Activated CD8-positive, alpha-beta memory T cell treated with anti-CD3 and anti-CD28 coated beads, Interleukin-2, amount 50 U/mL, for 48 hours (primary cell): ENCODE results near the gene ARF4.
"Not testable (repeated sequence)": the region's sequence is repeated elsewhere in the genome, so short reads cannot be mapped to it uniquely, and the experiment has no call there.

ENCODE experiments used
- DNase-seq: peaks from one replicate; pipeline ENCODE4 v3.0.0-alpha.2; 2020

ARF4 gene

DNA sequence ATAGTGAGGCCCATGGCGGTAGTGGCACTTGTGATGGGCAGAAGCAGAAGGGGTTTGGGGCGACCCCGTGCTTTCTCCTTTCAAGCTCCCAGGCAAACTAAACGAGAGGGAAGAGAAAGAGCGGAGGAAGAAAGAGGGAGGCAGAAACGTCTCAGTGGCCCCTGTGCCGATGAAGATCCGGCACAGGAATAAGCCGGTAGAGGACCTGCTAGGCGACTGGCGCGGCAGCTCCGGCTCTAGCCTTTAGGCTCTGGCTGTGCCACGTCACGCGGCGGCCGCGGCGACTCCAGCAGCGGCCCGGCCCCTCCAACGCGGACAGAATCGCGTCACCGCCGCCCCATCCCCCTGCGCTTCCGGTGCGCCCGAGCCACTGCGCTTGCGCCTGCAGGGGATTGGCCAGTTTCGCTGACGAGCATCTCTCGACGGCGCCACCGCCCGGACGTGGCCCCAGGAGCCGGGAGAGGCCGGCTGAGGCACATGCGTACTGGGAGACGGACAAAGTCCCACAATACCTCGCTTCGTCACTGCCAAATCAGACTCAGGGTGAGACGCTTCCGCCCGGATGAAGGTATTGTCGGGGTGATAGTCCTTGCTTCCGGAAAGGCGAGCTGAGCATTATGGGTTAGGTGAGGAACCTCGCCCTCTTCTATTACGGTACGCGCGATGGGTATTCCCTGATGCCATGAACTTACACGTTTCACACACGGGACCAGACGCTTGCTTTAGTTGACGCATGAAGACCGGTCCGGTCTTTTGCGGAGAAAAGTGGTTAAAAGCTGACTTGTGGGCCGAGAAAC, at the start of gene ARF4:
ARF4 (minus strand) TSS at position 218 of the 797 bp plus-strand sequence; CDS start at position 14, 204 bp downstream.
- peak; percentile 99 for DNase-seq

- DNase-seq, result no peak
These were observed 49.6 kb upstream of the ARF4 start for GRCh38 chr3:57646723-57647122.

GRCh38 chr3:57644740-57645139, 47.6 kb upstream of the ARF4 start:
- DNase-seq, result no peak

- no peak for DNase-seq
These were observed 40.2 kb upstream of the ARF4 start for GRCh38 chr3:57637391-57637790.

DNA sequence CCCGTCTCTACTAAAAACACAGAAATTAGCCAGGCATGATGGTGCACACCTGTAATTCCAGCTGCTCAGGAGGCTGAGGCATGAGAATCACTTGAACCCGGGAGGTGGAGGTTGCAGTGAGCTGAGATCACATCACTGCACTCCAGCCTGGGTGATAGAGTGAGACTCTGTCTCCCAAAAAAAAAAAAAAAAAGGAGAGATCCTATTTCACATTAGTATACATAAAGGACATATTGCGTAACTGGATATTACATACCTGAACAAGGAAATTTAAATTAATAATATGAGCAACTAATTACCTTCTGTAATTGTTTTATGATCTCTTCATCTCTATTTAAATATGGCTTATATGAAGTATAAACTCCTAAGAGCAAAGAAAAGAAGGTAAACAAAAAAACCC, 37.1 kb upstream of the ARF4 start:
- not testable (repeated sequence) for DNase-seq

- no peak for DNase-seq
These were observed 30.8 kb upstream of the ARF4 start for GRCh38 chr3:57627976-57628375.

GRCh38 chr3:57624801-57625200, 27.7 kb upstream of the ARF4 start:
- DNase-seq, result no peak

DNA sequence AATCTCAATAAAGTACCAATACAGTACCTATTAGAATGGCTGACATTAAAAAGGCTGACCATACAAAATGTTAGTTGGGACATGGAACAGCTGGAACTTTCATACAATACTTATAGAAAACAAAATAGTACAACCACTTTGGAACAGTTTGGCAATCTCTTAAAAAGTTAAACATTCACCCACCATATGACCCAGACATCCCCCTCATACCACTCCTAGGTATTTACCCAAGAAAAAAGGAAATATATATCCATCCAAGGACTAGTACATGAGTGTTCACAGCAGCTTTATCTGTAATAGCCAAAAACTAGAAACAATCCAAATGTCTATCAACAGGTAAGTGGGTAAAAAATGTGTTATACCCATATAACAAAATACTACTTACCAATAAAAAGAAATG, 25.2 kb upstream of the ARF4 start:
- DNase-seq, result no peak

DNA sequence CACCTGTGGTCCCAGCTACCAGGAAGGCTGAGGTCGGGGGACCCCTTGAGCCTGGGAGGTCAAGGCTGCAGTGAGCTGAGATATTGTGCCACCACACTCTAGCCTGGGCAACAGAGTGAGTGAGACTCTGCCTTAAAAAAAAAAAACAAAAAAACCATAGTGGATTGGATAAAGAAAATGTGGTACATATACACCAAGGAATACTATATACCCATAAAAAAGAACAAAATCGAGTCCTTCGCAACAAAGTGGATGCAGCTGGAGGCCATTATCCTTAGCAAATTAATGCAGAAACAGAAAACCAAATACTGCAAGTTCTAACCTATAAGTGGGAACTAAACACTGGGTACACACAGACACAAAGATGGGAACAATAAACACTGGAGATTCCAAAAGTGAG, 20.6 kb upstream of the ARF4 start:
- DNase-seq, result no peak

DNA sequence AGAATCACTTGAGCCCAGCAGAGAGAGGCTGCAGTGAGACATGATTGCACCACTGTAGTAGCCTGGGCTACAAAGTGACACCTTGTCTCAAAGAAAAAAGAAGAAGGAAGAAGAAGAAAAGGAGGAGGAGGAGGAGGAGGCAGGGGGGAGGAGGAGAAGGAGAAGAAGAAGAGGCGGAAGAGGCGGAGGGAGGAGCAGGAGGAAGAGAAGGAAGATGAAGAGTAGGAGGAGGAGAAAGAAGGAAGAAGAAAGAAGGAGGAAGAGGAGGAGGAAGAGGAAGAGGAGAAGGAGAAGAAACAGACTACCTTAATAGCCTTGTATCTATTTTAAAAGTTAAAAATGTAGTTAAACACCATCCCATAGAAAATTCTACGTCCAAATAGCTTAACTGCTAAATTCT, 19.1 kb upstream of the ARF4 start:
- no peak for DNase-seq

- not testable (repeated sequence) for DNase-seq
These were observed 14.7 kb upstream of the ARF4 start for GRCh38 chr3:57611870-57612269.

- no peak for DNase-seq
These were observed 8.5 kb upstream of the ARF4 start for GRCh38 chr3:57605683-57606082.

GRCh38 chr3:57604971-57605370, 7.8 kb upstream of the ARF4 start:
- no peak for DNase-seq

DNA sequence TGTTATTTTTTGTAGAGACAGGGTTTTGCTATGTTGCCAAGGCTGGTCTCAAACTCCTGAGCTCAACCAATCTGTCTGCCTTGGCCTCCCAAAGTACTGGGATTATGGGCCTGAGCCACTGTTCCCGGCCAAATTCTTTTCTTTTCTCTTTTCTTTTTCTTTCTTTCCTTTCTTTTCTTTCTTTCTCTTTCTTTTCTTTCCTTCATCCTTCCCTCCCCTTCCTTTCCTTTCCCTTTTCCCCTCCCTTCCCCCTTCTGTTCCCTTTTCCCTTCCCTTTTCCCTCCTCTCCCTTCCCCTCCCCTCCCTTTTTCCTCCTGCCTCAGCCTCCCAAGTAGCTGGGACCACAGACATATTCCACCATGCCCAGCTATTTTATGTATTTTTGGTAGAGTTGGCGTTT, 3.1 kb upstream of the ARF4 start:
- no peak for DNase-seq

DNA sequence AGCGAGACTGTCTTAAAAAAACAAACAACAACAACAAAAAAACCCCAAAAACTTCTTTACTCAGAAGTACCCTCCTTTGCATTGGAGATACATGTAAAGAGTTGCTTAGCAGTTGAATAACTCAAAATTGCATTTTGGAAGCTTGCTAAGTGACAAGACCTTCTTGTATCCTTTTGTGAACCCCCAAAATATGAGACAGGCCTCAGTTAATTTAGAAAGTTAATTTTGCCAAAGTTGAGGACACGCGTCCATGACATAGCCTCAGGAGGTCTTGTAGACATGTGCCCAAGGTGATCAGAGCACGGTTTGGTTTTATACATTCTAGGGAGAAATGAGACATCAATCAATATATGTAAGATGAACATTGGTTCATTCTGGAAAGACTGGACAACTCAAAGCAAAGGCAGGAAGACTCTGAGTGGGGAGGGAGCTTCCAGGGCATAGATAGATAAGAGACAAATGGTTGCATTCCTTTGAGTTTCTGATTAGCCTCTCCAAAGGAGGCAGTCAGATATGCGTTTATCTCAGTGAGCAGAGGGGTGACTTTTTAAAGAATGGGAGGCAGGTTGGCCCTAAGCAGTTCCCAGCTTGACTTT, 1.7 kb upstream of the ARF4 start:
- no peak for DNase-seq

DNA sequence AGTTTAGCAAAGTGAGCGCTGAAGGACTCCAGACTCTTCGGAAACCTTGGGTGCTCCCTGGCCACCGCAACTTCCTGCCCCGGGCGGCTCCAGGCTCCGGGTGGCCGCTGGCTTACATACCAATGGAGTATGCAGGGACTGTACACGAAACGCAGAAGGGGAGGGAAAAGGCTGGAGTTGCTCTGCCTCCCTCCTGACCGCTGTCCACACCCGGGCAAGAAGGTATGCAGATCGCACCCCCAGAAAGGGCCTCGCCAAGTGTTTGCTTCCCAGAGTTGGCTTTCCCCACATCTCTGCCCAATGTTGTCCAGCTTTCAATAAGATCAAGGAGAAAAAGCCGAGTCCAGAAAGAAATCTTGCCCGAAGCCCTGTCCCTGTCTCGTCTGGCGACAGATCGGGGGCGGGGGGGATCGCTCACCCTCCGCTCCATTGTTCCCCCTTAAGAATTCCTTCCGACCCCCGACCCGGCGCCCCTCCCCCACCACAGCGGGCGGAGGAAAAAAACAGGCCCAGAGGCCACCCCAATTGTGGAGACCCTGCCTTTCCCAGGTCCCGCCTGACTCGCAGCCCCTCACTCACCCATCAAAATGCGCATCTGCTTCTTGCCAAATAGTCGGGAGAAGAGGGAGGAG, 533 bp downstream of the ARF4 start:
- DNase-seq, result peak; percentile 79

- no peak for DNase-seq
These were observed 2.6 kb downstream of the ARF4 start for GRCh38 chr3:57594576-57594975.

DNA sequence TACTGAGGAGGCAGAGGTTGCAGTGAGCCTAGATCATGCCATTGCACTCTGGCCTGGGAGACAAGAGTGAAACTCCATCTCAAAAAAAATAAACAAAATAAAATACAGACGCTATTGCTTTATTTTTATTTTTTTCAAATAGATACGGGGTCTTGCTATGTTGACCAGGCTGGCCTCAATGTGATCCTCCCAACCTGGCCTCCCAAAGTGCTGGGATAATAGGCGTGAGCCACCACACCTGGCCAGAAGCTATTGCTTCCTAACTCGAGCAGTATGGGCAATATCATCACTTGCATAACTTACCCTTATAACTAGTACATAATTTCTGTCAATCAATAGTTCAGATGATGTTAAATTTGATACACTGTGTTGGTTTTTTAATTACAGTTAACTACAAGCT, 3.0 kb downstream of the ARF4 start:
- no peak for DNase-seq

DNA sequence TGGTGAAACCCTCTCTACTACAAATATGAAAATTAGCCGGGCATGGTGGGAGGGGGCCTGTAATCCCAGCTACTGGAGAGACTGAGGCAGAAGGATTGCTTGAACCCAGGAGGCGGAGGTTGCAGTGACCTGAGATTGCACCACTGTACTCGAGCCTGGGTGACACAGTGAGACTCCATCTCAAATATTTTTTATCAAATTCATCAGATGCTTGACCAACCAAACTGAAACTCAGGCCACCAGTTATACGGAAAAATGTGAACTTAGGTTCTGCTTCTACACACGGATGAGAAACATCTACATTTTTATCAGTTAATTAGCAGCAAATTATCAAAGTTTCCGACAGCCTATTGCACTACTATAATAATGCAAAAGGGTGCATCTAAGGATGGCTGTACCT, 4.8 kb downstream of the ARF4 start:
- no peak for DNase-seq

DNA sequence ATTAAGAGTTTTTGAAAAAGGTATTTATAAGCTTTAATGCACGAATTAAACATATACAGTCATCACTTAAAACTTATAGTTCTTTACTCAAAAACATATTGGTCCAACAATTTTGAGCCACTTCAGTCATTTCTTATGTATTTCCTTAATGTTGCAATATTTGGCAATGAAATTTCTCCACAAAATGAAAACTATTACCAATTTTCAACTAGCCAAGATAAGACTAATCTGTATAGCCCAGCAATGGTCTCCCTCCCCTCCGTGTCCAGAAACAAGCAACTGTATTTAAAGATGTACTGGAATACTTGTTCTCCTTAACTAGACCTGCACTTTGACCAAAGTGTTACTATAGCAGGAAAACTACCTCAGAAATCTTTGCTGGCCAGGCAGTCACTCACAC, 9.2 kb downstream of the ARF4 start:
- DNase-seq, result no peak

DNA sequence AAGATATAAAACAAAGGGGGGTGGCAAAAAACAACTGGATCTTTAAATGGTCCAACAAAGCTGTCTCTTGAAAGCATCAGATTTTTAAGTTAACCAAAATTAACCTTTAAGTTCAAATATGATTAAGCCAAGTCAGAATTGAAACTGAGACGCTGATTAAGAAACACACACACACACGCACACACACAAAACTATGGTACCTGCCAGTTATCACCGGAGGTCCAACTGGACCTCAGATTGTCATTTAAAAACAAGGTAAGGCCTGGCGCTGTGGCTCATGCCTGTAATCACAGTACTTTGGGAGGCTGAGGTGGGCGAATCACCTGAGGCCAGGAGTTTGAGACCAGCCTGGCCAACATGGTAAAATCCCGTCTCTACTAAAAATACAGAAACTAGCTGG, 10.4 kb downstream of the ARF4 start:
- DNase-seq, result no peak

DNA sequence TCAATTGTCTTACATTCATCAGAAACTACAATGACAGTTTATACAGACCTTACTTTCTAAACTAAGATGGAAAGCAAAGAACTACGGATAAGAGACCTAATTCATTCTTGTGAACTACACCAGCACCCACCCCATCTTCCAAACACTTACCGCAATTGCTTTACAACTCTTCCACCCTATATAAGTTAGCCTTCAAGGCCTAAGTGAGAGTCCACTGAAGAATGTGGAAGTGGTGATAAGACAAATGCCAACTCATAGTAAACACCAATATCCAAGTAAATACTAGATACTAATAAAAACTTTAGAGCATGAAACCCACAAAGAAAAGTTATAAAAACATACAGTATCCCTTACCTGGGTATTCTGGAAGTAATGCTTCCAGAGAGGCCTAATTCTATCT, 13.6 kb downstream of the ARF4 start:
- no peak for DNase-seq

- no peak for DNase-seq
These were observed 14.5 kb downstream of the ARF4 start for GRCh38 chr3:57582474-57583168.

- DNase-seq, result no peak
These were observed 19.3 kb downstream of the ARF4 start for GRCh38 chr3:57577801-57578200.
